ENCODE data around the gene TBC1D14.

DNA sequence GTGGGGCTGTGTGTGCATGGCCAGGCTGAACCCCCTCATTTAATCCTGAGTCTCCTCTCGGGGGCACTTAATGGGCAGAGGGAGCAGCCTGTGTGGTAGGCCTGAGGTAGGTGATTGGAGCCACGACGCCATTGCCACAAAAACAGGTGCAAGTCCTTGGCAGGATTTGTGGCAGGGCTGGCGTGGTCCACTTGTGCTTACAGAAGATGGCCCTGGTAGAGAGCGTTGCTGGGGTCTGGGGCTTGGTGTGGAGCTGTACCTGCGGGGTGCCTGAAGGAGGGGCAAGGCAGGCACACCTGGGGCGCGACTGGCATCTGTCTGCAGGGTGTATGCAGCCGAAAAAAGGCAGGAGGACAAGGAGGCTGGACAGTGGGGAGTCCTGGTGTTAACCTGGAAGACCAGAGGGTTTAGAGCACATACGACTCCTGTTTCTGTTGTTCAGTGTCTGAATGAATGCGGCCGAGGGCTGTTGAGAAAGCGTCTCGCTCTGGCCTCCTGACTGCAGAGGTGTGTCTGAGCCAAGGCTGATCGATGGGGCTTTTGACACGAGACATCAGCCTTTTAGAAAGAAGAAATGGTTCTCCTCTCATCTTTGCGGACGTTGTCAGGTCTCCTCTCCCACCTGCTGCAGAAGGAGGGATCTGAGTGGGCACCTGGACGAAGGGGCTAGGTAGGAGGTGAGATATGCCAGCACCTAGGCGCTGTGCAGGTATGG lies 52.0 kb downstream of the TBC1D14 start:
- TF ChIP-seq, protein P1, sequence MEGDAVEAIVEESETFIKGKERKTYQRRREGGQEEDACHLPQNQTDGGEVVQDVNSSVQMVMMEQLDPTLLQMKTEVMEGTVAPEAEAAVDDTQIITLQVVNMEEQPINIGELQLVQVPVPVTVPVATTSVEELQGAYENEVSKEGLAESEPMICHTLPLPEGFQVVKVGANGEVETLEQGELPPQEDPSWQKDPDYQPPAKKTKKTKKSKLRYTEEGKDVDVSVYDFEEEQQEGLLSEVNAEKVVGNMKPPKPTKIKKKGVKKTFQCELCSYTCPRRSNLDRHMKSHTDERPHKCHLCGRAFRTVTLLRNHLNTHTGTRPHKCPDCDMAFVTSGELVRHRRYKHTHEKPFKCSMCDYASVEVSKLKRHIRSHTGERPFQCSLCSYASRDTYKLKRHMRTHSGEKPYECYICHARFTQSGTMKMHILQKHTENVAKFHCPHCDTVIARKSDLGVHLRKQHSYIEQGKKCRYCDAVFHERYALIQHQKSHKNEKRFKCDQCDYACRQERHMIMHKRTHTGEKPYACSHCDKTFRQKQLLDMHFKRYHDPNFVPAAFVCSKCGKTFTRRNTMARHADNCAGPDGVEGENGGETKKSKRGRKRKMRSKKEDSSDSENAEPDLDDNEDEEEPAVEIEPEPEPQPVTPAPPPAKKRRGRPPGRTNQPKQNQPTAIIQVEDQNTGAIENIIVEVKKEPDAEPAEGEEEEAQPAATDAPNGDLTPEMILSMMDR (IDR thresholded peaks at IDR 0.05) = no peak
- TF ChIP-seq POLR2AphosphoS5 (IDR thresholded peaks at IDR 0.05) (no peak), EP300 (IDR thresholded peaks at IDR 0.05; ENCODE audit: low read depth) (no peak), POLR2A (IDR thresholded peaks at IDR 0.05) (no peak)

Measured in transverse colon (tissue), 4 donors.